DMS79 treated with DMSO at 0.1 percent for 48 hours (cell line): ENCODE measurements around the gene PCDHB7.
"Not testable (repeated sequence)": the region's sequence is repeated elsewhere in the genome, so short reads cannot be mapped to it uniquely, and the experiment has no call there.

Experiments used
- DNase-seq: peaks from one replicate; lab custom pipeline; 2025; lab: John Stamatoyannopoulos, UW

Gene PCDHB7

DNA sequence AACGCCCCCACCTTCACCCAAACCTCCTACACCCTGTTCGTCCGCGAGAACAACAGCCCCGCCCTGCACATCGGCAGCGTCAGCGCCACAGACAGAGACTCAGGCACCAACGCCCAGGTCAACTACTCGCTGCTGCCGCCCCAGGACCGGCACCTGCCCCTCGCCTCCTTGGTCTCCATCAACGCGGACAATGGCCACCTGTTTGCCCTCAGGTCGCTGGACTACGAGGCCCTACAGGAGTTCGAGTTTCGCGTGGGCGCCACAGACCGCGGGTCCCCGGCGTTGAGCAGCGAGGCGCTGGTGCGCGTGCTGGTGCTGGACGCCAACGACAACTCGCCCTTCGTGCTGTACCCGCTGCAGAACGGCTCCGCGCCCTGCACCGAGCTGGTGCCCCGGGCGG is 52.4 kb downstream of the PCDHB7 start:
- not testable (repeated sequence) for DNase-seq

DNA sequence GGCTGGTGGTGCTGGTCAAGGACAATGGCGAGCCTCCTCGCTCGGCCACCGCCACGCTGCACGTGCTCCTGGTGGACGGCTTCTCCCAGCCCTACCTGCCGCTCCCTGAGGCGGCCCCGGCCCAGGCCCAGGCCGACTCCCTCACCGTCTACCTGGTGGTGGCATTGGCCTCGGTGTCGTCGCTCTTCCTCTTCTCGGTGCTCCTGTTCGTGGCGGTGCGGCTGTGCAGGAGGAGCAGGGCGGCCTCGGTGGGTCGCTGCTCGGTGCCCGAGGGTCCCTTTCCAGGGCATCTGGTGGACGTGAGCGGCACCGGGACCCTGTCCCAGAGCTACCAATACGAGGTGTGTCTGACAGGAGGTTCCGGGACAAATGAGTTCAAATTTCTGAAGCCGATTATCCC is 53.0 kb downstream of the PCDHB7 start:
- DNase-seq: not testable (repeated sequence)
